IMR-90 (cell line): ENCODE results near the gene FERD3L. TPM values are rescaled to one million over a fixed set of nuclear protein-coding genes. Genes with fewer than 3 reads are reported as not detected.

Experiments used
- ATAC-seq: fragments of 200-7000 bp; cut with Tn5 transposase; 2 replicates; pipeline ENCODE4 v1.9.1; 2020; ENCODE audit warnings: low read depth, mild to moderate bottlenecking, moderate library complexity
- BruUV-seq: library from RNA; stranded (reverse); fragments of 400-500 nt; replicated peaks from 2 replicates; lab custom pipeline; 2021; lab: Mats Ljungman, UMichigan
- CTCF ChIA-PET: fragments of 300-600 bp; formaldehyde crosslinking; extraction: SDS; loops from one replicate; lab custom pipeline; 2021; ENCODE audit warnings: antibody characterized with exemption; lab: Yijun Ruan, JAX
- POLR2A ChIA-PET: fragments of 300-600 bp; sonication (Branson Sonifier 250); formaldehyde crosslinking; loops from one replicate; lab custom pipeline; 2022; ENCODE audit warnings: antibody characterized with exemption; ENCODE audit not compliant: unreplicated experiment; lab: Charles Lee
- DNase-seq: peaks from one replicate; pipeline ENCODE4 v3.0.0; 2013
- H2AFZ ChIP-seq: replicated peaks from 2 replicates; pipeline ENCODE3; 2013; ENCODE audit warnings: low read length, mild to moderate bottlenecking; ENCODE audit not compliant: poor library complexity
- H2AK5ac ChIP-seq: 2 replicates; pipeline ENCODE4 v1.6.1; 2013; ENCODE audit warnings: low read depth, low read length, inconsistent platforms
- H2AK9ac ChIP-seq: replicated peaks from 2 replicates; pipeline ENCODE3; 2013; ENCODE audit warnings: mild to moderate bottlenecking, low read depth, low read length, moderate library complexity; ENCODE audit not compliant: poor library complexity
- H2BK120ac ChIP-seq: 2 replicates; pipeline ENCODE4 v1.6.1; 2013; ENCODE audit warnings: low read depth, low read length, inconsistent platforms
- H2BK15ac ChIP-seq: 3 replicates; pipeline ENCODE4 v1.6.1; 2013; ENCODE audit warnings: low read depth, low read length, inconsistent platforms
- H2BK20ac ChIP-seq: 2 replicates; pipeline ENCODE4 v1.6.1; 2013; ENCODE audit warnings: low read depth, mild to moderate bottlenecking, inconsistent platforms, low read length, moderate library complexity
- H2BK5ac ChIP-seq: 2 replicates; pipeline ENCODE4 v1.6.1; 2013; ENCODE audit warnings: mild to moderate bottlenecking, low read depth, low read length, inconsistent platforms; ENCODE audit not compliant: poor library complexity, severe bottlenecking
- H3K14ac ChIP-seq: replicated peaks from 2 replicates; pipeline ENCODE4 v1.6.1; 2013; ENCODE audit warnings: low read depth, low read length, inconsistent platforms
- H3K18ac ChIP-seq: 2 replicates; pipeline ENCODE4 v1.6.1; 2013; ENCODE audit warnings: low read depth, low read length, control low read depth
- H3K23ac ChIP-seq: 2 replicates; pipeline ENCODE4 v1.6.1; 2013; ENCODE audit warnings: low read depth, low read length, inconsistent platforms
- H3K27ac ChIP-seq: 2 replicates; pipeline ENCODE4 v1.5.1; 2013; ENCODE audit warnings: mild to moderate bottlenecking, control low read depth, low read length; ENCODE audit not compliant: insufficient read depth
- H3K27me3 ChIP-seq: 2 replicates; pipeline ENCODE4 v1.6.1; 2013; ENCODE audit warnings: low read length; ENCODE audit not compliant: control insufficient read depth, insufficient read depth
- H3K36me3 ChIP-seq: 2 replicates; pipeline ENCODE4 v1.6.1; 2013; ENCODE audit warnings: low read length, mixed read lengths; ENCODE audit not compliant: control insufficient read depth, insufficient read depth
- H3K4ac ChIP-seq: 2 replicates; pipeline ENCODE4 v1.6.1; 2013; ENCODE audit warnings: low read depth, low read length, inconsistent platforms
- H3K4me1 ChIP-seq: 2 replicates; pipeline ENCODE4 v1.6.1; 2013; ENCODE audit warnings: low read length, mixed read lengths; ENCODE audit not compliant: control insufficient read depth, insufficient read depth
- H3K4me2 ChIP-seq: 2 replicates; pipeline ENCODE4 v1.6.1; 2013; ENCODE audit warnings: low read depth, mild to moderate bottlenecking, control low read depth, low read length, moderate library complexity
- H3K4me3 ChIP-seq: 2 replicates; pipeline ENCODE4 v1.5.1; 2013; ENCODE audit warnings: low read depth, mild to moderate bottlenecking, control low read depth, low read length, moderate library complexity; ENCODE audit not compliant: insufficient read depth
- H3K56ac ChIP-seq: 2 replicates; pipeline ENCODE4 v1.6.1; 2013; ENCODE audit warnings: low read length, inconsistent platforms; ENCODE audit not compliant: insufficient read depth; ENCODE audit errors: extremely low read depth
- H3K79me1 ChIP-seq, 2 experiments: 2 replicates each; pipeline ENCODE4 v1.6.1; 2013; ENCODE audit warnings: low read length in 2 of 2, inconsistent platforms in 1 of 2, low read depth in 1 of 2
- H3K9ac ChIP-seq: 2 replicates; pipeline ENCODE4 v1.6.1; 2013; ENCODE audit warnings: low read depth, low read length, control low read depth
- H3K9me1 ChIP-seq: 2 replicates; pipeline ENCODE4 v1.6.1; 2013; ENCODE audit warnings: low read length, inconsistent platforms; ENCODE audit not compliant: insufficient read depth
- H3K9me3 ChIP-seq: 2 replicates; pipeline ENCODE4 v1.6.1; 2013; ENCODE audit warnings: low read length; ENCODE audit not compliant: control insufficient read depth, insufficient read depth
- H4K20me1 ChIP-seq: 2 replicates; pipeline ENCODE4 v1.6.1; 2013; ENCODE audit warnings: low read length, inconsistent platforms; ENCODE audit not compliant: insufficient read depth
- H4K5ac ChIP-seq: 2 replicates; pipeline ENCODE4 v1.6.1; 2013; ENCODE audit warnings: mild to moderate bottlenecking, low read depth, low read length, control low read depth
- H4K8ac ChIP-seq, 2 experiments: 2 replicates each; pipeline ENCODE4 v1.6.1; 2013; ENCODE audit warnings: low read depth in 2 of 2, low read length in 2 of 2, control low read depth in 1 of 2, inconsistent platforms in 1 of 2
- H4K91ac ChIP-seq: 2 replicates; pipeline ENCODE4 v1.6.1; 2013; ENCODE audit warnings: low read depth, low read length, inconsistent platforms; ENCODE audit not compliant: insufficient read depth
- CEBPB ChIP-seq: IDR thresholded peaks from 2 replicates; pipeline ENCODE4 v1.6.1; 2012; ENCODE audit warnings: low read depth, low read length, improper control_type of control experiment
- CHD1 ChIP-seq: IDR thresholded peaks from 2 replicates; pipeline ENCODE4 v1.6.1; 2012; ENCODE audit warnings: low read depth, low read length, improper control_type of control experiment
- CTCF ChIP-seq: conservative IDR thresholded peaks from 2 replicates; pipeline ENCODE4 v1.5.1; 2012; ENCODE audit warnings: mild to moderate bottlenecking, low read depth, low read length, improper control_type of control experiment
- FOS ChIP-seq: fragments of 150-350 bp; IDR thresholded peaks from 2 replicates; pipeline ENCODE4 v1.6.1; 2016; ENCODE audit warnings: low read depth, low read length
- MXI1 ChIP-seq: IDR thresholded peaks from 2 replicates; pipeline ENCODE4 v1.6.1; 2012; ENCODE audit warnings: low read depth, mild to moderate bottlenecking, low read length, moderate library complexity, borderline replicate concordance
- NFE2L2 ChIP-seq: fragments of 150-350 bp; IDR thresholded peaks from 2 replicates; pipeline ENCODE4 v1.6.1; 2016; ENCODE audit warnings: low read depth, mild to moderate bottlenecking, low read length
- RAD21 ChIP-seq: IDR thresholded peaks from 2 replicates; pipeline ENCODE4 v1.6.1; 2012; ENCODE audit warnings: low read length, improper control_type of control experiment
- RFX5 ChIP-seq: IDR thresholded peaks from 2 replicates; pipeline ENCODE4 v1.8.0; 2012; ENCODE audit warnings: low read depth, mild to moderate bottlenecking, low read length, moderate library complexity
- SMC3 ChIP-seq: fragments of 150-350 bp; IDR thresholded peaks from 2 replicates; pipeline ENCODE4 v1.6.1; 2016; ENCODE audit warnings: low read depth, mild to moderate bottlenecking, antibody characterized with exemption, low read length, moderate library complexity
- WGBS, 2 experiments: methylation state at CpG; one replicate each; pipeline versions ENCODE4 v1.1.5 to v1.1.7; 2013; ENCODE audit warnings: missing lambda C conversion rate in 2 of 2; ENCODE audit not compliant: insufficient read length in 1 of 2; ENCODE audit errors: extremely low coverage in 2 of 2; 5-methylcytosine and 5-hydroxymethylcytosine counted together
- dilution Hi-C: fragments of 300-500 bp; cut with HindIII; formaldehyde crosslinking; loops from one replicate; pipeline ENCODE4 v1.14.3; 2018; ENCODE audit warnings: low sequenced_read_pairs; ENCODE audit not compliant: unreplicated experiment
- in situ Hi-C: fragments of 300-500 bp; cut with MboI; formaldehyde crosslinking; loops from 3 replicates; pipeline ENCODE4 v1.14.3; 2019; ENCODE audit warnings: low sequenced_read_pairs, inconsistent platforms, mixed read lengths
- intact Hi-C: fragments of 100-400 bp; cut with micrococcal nuclease; formaldehyde crosslinking; loops from 2 replicates; pipeline ENCODE4 v1.10.0; 2022
- polyA plus RNA-seq, 3 experiments: library from polyadenylated mRNA; depleted of rRNA; stranded (reverse); fragments of >200 nt; gene quantifications; 2 replicates each; pipeline ENCODE4 v1.2.3, GENCODE V29; 2012; ENCODE audit warnings: low replicate concordance in 1 of 3
- total RNA-seq: library from RNA; depleted of rRNA; stranded (reverse); fragments of >200 nt; gene quantifications from 2 replicates; pipeline ENCODE4 v1.2.3, GENCODE V29; 2012
- TF ChIP-seq, protein P1 (sequence below): fragments of 150-350 bp; IDR thresholded peaks from 2 replicates; pipeline ENCODE4 v1.6.1; 2016; ENCODE audit warnings: low read depth, mild to moderate bottlenecking, low read length, moderate library complexity, borderline replicate concordance
- TF ChIP-seq, protein P2 (sequence below): fragments of 150-350 bp; IDR thresholded peaks from 2 replicates; pipeline ENCODE4 v1.6.1; 2017; ENCODE audit warnings: mild to moderate bottlenecking, antibody characterized with exemption, low read length, low read depth

Gene FERD3L
- total and polyA plus RNA-seq, 2 of the 4 experiments (the other 2 are of a cell fraction) = not detected

- Histone ChIP-seq H3K56ac (no peak overlapping the region), H2AK5ac (no peak overlapping the region), H3K4me3 (no peak overlapping the region), H3K36me3 (no peaks in the 10 kb centered on the region), H2BK5ac (no peak overlapping the region), H3K18ac (no peak overlapping the region), H3K4me2 (no peak overlapping the region), H2BK20ac (no peak overlapping the region), H4K91ac (no peak overlapping the region), H2BK15ac (no peak overlapping the region), H3K79me1 (peaks cover 0 to 11% of the 10 kb centered on the region in 2 experiments; a peak in 1 of 4 replicates), H4K5ac (no peak overlapping the region), H3K9me3 (no peaks in the 10 kb centered on the region), H3K9ac (no peak overlapping the region), H4K8ac (no peak overlapping the region), H3K9me1 (no peaks in the 10 kb centered on the region), H3K23ac (no peak overlapping the region), H3K4me1 (no peaks in the 10 kb centered on the region; the same call in 1 of the 2 replicates), H3K14ac (no peak overlapping the region), H2AFZ (no peak overlapping the region), H3K4ac (no peak overlapping the region), H4K20me1 (no peaks in the 10 kb centered on the region), H3K27me3 (peaks cover 2% of the 10 kb centered on the region; the same call in 1 of the 2 replicates), H3K27ac (no peak overlapping the region), H2BK120ac (no peak overlapping the region), H2AK9ac (no peak overlapping the region)
- BruUV-seq = no TSS peak
- TF ChIP-seq, protein P1, sequence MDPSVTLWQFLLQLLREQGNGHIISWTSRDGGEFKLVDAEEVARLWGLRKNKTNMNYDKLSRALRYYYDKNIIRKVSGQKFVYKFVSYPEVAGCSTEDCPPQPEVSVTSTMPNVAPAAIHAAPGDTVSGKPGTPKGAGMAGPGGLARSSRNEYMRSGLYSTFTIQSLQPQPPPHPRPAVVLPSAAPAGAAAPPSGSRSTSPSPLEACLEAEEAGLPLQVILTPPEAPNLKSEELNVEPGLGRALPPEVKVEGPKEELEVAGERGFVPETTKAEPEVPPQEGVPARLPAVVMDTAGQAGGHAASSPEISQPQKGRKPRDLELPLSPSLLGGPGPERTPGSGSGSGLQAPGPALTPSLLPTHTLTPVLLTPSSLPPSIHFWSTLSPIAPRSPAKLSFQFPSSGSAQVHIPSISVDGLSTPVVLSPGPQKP = no peak
- TF ChIP-seq SMC3 = peak; percentile 97
- TF ChIP-seq, protein P2, sequence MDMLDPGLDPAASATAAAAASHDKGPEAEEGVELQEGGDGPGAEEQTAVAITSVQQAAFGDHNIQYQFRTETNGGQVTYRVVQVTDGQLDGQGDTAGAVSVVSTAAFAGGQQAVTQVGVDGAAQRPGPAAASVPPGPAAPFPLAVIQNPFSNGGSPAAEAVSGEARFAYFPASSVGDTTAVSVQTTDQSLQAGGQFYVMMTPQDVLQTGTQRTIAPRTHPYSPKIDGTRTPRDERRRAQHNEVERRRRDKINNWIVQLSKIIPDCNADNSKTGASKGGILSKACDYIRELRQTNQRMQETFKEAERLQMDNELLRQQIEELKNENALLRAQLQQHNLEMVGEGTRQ = no peak
- no peak for TF ChIP-seq CEBPB
- TF ChIP-seq MXI1 = no peak
- peak; percentile 90 for TF ChIP-seq RAD21
- TF ChIP-seq CHD1 = no peak
- no peak for TF ChIP-seq RFX5
- 0 out of 2 replicates have a peak, but pooled peaks have one; percentile 17 for TF ChIP-seq NFE2L2
- TF ChIP-seq CTCF = peak; percentile 92
- no peak for TF ChIP-seq FOS
- ATAC-seq = no peak
- intact Hi-C loops (loop anchor here (1.0 to 5.0 kb wide), 5 partner anchors 170 to 770 kb away; no protein-coding TSS in a partner anchor), in situ Hi-C loops (loop anchor here (5.0 to 25.0 kb wide), 2 partner anchors 320 to 760 kb away; no protein-coding TSS in a partner anchor), dilution Hi-C loops (no loop called here)
- CTCF ChIA-PET = interaction anchor here (0.5 to 3.8 kb wide), 12 partner anchors 25 to 529 kb away, joined by 3 to 18 read pairs (median 4); no protein-coding TSS in a partner anchor
- peak; percentile 72 for DNase-seq
- POLR2A ChIA-PET = no interaction called here
- no CpG with 5 or more reads among the region's 2 CpGs for WGBS, 2 experiments
These were observed 23.1 kb downstream of the FERD3L start for GRCh38 chr7:19121977-19122588.
